Choroid plexus epithelial cell (primary cell): ENCODE data around the gene TMOD2.
A peak's percentile ranks its signal among the peaks of the same experiment; 100 is the strongest.

Source experiments
- DNase-seq: peaks from one replicate; pipeline ENCODE4 v3.0.0-alpha.2; 2010; ENCODE audit warnings: low read depth
- H3K4me3 ChIP-seq: 2 replicates; pipeline ENCODE4 v1.5.1; 2011; ENCODE audit warnings: low read depth, mild to moderate bottlenecking, control low read depth, low read length, moderate library complexity
- TF ChIP-seq, protein P1 (sequence below): conservative IDR thresholded peaks from 2 replicates; pipeline ENCODE4 v1.5.1; 2011; ENCODE audit warnings: low read depth, mild to moderate bottlenecking, control low read depth, inconsistent platforms, low read length, moderate library complexity

Gene TMOD2

DNA sequence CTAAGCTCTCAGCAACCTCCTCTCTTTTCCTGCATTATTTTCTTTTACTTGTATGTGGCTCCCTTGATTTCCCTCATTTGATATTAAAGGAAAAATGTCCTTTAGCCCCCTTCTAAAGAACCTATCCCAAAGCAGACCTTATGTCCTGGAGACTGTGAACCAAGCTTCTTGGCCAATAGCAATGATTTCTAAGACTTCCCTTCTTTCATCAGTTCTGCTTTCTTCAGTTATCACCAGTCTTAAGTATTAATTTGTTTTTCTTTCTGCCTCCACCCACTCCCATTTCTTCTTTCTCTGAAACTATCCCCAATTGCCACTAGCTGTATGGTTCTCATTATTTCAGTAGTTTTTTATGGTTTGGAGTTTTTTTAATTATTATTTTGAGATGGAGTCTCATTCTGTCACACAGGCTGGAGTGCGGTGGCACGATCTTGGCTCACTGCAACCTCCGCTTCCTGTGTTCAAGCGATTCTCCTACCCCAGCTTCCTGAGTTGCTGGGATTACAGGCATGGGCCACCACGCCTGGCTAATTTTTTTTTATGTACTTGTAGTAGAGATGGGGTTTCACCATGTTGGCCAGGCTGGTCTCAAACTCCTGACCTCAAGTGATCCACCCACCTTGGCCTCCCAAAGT is 90.1 kb downstream of the TMOD2 start:
- H3K4me3 ChIP-seq, result no peak overlapping the region
- TF ChIP-seq, protein P1, sequence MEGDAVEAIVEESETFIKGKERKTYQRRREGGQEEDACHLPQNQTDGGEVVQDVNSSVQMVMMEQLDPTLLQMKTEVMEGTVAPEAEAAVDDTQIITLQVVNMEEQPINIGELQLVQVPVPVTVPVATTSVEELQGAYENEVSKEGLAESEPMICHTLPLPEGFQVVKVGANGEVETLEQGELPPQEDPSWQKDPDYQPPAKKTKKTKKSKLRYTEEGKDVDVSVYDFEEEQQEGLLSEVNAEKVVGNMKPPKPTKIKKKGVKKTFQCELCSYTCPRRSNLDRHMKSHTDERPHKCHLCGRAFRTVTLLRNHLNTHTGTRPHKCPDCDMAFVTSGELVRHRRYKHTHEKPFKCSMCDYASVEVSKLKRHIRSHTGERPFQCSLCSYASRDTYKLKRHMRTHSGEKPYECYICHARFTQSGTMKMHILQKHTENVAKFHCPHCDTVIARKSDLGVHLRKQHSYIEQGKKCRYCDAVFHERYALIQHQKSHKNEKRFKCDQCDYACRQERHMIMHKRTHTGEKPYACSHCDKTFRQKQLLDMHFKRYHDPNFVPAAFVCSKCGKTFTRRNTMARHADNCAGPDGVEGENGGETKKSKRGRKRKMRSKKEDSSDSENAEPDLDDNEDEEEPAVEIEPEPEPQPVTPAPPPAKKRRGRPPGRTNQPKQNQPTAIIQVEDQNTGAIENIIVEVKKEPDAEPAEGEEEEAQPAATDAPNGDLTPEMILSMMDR, result no peak
- no peak for DNase-seq

DNA sequence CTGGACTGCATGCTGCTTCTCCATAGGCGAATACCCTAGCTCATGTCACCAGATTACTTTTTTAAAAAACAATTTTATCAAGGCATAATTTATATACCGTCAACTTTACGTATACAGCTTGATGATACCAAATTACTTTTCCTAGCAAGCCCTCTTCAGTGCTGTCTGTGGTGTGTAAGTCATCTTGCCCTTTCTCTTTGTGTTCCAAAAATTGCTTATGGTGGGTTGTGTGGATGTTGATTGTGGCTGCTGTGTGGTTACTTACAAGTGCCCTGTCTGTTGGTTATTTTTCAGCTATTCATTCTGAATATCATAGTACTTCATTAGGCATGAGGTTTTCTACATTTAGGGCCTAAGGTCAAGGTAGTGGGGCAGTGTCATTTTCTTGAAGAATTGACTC is 90.9 kb downstream of the TMOD2 start:
- TF ChIP-seq, protein P1, result no peak
- no peak overlapping the region for H3K4me3 ChIP-seq
- no peak for DNase-seq

DNA sequence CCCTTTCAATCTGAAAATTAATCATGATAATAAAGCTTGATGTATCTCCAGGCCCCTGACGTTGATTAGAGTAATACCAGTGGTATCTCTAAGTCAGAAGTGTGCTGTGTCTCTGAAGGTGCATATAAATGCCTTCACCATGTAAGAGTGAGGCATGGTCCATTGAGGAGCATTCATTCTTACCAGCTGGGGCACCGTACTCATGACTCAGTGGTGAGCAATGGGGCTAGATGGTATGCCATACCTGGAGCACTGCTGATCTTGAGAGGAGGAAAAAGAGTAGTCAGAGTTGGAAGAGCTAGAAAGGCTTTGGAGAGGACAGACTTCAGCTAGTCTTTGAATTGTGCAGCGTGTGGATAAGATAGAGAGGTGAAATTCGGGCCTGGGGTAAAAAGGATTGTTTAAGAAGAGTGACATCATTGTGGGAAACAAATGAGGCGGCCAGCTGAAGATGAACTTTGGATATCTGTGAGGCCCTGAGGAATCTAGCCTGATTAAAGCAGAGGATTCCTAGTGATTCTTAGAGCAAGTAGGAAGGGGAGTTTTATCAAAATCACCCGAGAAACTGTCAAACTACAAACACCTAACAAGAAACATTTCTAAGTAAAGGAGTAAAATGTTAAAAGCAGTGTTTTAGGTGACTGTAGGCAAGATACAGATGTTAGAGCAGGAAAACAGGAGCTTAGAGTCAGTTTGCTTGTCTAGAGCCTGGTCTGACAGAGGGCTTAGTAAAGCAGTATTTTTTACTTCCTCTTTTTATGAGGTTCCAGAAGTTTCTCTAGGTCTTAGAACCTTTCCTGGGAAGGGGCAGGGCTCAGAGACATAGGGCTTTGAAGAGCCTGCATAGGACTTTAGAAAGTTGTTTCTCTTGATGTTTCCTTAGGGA is 91.7 kb downstream of the TMOD2 start:
- H3K4me3 ChIP-seq, result no peak overlapping the region
- TF ChIP-seq, protein P1, result no peak
- DNase-seq, result peak; percentile 40

DNA sequence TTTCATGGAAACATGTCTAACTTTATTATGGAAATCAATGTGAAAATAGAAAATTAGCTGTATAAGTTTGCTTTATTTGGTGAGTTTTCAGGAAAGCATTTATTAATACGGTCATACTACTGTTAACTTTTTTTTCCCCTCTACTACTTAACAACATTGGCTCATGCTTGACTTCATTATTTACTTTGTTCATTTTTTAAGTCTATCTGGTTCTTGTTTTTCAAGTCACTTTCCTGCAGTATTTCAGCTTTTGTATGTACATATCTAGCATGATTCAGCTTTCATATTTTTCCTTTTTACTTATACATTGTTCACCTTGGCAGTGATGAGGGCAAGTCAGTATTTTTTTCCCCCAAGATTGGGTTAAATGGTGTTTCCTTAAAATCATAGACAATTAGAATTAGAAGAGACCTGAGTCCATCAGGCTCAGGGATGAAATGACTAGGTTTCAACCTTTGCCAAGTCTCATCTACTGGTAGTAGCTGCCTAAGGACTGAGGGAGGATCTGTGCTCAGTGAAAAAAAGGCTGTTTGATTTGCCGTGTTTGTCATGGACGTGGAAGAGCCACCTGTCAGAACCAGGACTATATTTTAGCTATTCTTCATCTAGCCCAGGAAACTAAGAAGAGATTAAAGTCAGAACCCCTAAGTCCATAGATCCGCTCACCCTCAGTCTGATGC is 93.5 kb downstream of the TMOD2 start:
- TF ChIP-seq, protein P1, result no peak
- no peak overlapping the region for H3K4me3 ChIP-seq
- DNase-seq, result no peak

DNA sequence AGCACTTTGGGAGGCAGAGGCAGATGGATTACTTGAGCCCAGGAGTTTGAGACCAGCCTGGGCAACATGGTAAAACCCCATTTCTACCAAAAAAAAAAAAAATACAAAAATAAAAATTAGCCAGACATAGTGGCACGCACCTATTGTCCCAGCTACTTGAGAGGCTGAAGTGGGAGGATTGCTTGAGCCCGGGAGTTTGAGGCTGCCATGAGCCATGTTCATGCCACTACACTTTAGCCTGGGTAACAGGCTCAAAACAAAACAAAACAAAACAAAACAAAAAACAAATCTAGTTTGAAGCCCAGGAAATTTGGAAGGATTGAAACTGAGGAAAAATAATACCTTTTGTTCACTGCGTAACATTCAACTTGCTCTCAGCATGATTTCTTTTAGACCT is 94.7 kb downstream of the TMOD2 start:
- TF ChIP-seq, protein P1, result no peak
- DNase-seq, result no peak
- H3K4me3 ChIP-seq, result no peak overlapping the region

DNA sequence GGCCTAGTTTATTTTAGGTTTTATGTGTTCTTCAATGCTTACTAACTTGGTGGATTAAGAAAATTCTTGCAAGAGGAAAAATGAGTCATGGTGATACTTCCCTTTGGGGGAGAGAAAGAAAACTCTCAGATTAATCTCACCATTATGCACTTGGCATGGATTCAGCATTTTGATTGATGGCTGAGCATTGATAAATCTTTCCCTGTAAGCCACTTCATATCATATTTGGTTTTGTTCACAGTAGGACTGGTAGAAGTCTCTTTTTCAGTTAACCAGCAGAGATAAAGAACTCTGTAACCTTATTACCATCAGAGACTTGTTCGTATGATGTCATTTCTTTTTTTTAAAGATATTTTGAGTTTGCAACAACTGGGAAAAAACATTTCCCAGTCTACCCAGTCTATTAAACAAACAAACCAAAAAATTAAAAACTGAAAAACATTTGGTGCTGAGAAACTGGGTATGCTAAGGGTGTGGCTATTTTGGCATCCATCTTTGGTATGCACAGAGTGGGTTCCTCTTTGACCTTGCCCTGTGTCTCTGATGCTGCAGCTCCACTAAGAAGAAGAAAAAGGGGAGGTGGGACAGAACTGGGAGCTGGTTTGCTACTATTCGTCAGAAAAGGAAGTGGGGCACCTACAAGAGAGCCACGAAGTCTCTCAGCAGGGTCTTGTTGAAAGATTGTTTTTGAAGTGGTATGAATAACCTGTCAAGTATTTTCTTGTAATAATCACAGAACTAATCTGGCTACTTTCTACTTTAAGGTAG is 95.2 kb downstream of the TMOD2 start:
- H3K4me3 ChIP-seq, result peak overlapping the region; percentile 12
- TF ChIP-seq, protein P1, result no peak

More for the DNA sequence above, 95.2 kb downstream of the TMOD2 start:
- DNase-seq, result peak; percentile 78
